Measurements from ENCODE around the gene MLF2.

The MLF2 gene

DNA sequence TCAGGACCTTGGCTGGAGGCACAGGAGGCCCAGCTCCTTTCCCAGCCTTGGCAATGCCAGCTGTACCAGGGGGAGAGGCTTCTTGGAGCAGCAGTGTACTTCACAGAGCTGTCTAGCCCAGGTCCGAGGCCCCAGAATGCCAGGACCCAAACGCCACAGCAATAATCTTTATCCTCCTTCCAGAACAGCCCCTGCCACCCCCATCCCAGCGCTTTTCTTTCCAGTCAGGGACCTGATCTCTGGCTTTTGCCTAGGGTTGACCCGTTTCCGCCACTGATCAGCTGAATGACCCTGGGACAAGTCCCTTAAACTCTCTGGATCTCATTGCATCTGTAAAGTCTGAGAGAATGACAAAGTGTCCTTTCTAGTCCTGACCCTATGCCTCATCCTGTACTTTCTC is 24.4 kb upstream of the MLF2 start:
- DNase-seq, result no peak

DNA sequence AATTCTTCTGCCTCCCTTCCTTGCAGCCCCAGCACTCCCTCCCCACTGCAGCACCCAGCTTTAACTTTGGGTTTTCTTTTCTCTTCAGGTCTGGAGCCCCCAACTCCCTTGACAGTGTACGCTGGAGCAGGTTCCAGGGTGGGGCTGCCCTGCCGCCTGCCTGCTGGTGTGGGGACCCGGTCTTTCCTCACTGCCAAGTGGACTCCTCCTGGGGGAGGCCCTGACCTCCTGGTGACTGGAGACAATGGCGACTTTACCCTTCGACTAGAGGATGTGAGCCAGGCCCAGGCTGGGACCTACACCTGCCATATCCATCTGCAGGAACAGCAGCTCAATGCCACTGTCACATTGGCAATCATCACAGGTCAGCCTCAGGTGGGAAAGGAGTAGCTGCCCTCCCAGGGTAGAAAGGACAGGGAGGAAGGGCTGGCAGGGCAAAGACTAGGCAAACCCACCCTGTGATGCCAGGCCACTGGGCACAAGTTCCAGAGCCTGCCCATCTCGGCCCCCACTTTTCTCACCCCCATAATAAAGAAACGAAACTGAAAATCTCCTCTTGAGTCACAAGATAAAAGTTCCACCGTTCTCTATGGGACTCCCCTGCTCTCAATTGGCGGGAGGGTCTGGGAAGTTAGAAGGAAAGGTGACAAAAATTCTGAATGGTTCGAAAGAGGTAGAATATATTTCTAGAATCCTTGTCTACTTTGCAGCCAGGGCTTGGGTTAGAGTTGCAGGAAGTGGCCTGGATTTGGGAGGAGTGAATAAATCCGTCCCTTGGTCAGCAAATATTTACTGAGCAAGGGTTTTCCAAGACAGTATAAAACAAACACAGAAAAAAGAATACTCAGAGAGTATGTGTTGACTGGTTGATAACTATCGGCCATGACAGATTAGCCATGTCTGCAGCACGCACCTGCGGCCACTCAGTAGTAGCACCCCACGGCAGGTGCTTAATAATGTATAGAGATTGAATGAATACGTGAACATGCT is 22.5 kb upstream of the MLF2 start:
- DNase-seq, result no peak

DNA sequence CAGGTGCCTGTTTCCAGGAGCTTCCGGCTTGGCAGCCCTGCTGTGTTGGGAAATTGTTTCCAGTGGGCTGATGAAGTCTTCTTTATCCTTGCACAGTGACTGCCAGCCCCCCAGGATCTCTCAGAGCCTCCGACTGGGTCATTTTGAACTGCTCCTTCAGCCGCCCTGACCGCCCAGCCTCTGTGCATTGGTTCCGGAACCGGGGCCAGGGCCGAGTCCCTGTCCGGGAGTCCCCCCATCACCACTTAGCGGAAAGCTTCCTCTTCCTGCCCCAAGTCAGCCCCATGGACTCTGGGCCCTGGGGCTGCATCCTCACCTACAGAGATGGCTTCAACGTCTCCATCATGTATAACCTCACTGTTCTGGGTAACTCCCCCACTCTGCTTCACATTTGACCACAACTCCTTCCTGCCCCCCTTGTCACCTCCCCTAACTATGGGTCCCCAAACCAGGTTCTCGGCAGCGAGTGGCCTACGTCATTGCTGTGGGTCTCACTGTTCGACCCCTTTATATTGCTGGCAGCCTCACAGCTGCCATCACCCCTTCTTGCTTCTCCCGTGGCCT is 21.6 kb upstream of the MLF2 start:
- no peak for DNase-seq

DNA sequence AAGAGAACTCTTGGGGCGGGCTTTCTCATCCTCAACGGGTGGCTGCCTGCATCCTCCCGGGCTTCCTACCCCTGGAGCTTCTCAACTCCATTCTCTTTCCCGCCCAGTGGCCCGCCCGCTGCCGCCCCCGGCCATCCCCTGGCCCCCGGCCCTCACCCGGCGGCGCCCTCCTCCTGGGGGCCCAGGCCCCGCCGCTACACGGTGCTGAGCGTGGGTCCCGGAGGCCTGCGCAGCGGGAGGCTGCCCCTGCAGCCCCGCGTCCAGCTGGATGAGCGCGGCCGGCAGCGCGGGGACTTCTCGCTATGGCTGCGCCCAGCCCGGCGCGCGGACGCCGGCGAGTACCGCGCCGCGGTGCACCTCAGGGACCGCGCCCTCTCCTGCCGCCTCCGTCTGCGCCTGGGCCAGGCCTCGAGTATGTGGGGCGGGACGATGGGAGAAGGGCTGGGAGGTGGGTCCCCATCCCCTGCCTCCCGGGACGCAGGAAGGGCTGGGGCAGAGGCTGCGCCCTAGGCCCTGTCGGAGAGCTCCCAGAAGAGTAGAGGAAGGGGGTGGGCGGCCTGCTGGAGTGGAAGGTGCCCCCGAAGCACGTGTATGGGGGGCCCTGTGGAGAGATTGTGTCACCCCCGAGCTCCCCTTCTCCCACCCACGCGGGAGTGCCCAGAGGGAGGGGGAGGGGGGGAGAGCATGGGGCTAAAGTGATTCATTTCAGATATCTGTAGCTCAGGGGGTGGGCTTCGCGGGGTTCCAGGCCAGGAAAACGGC is 20.8 kb upstream of the MLF2 start:
- peak; percentile 4 for DNase-seq

DNA sequence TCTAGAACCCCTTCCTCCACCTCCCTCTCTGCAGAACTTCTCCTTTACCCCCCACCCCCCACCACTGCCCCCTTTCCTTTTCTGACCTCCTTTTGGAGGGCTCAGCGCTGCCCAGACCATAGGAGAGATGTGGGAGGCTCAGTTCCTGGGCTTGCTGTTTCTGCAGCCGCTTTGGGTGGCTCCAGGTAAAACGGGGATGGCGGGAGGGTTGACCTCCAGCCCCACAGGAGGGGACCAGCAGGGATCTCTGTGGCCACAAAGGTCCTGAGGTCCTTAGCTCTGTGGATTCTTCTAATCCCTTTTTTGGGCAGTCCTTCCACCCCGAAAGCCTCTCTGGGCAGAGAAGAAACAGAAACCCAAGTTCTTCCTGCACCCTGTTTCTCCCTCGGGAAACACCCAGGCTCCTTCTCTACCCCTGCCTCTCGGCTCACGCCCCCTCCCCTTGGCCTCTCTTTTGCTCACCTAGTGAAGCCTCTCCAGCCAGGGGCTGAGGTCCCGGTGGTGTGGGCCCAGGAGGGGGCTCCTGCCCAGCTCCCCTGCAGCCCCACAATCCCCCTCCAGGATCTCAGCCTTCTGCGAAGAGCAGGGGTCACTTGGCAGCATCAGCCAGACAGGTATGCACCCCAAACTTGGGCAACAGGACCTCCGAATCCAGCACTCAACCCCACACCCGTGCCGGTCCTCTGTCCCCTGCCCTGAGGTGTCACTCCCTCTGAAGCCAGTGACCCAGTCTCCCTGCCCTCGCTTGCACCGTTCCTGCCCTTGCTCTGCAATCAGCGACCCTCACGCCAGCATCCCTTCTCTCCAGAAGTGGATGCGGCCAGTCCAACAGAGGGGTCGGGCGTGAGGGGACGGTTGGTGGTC is 20.0 kb upstream of the MLF2 start:
- DNase-seq, result no peak

DNA sequence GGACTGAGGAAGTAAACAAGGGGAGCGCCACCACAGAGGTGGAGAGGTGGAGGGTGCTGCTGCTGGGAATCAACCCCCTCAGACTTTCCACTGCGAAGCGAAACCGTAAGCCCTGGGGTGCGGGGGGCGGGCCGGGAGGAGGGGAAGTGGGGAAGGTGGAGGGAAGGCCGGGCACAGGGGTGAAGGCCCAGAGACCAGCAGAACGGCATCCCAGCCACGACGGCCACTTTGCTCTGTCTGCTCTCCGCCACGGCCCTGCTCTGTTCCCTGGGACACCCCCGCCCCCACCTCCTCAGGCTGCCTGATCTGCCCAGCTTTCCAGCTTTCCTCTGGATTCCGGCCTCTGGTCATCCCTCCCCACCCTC is 19.4 kb upstream of the MLF2 start, which contains the start of gene LAG3:
LAG3 (plus strand) TSS at position 190 of the 365 bp plus-strand sequence. CDS start 333 bp downstream, outside the sequence.
- no peak for DNase-seq

DNA sequence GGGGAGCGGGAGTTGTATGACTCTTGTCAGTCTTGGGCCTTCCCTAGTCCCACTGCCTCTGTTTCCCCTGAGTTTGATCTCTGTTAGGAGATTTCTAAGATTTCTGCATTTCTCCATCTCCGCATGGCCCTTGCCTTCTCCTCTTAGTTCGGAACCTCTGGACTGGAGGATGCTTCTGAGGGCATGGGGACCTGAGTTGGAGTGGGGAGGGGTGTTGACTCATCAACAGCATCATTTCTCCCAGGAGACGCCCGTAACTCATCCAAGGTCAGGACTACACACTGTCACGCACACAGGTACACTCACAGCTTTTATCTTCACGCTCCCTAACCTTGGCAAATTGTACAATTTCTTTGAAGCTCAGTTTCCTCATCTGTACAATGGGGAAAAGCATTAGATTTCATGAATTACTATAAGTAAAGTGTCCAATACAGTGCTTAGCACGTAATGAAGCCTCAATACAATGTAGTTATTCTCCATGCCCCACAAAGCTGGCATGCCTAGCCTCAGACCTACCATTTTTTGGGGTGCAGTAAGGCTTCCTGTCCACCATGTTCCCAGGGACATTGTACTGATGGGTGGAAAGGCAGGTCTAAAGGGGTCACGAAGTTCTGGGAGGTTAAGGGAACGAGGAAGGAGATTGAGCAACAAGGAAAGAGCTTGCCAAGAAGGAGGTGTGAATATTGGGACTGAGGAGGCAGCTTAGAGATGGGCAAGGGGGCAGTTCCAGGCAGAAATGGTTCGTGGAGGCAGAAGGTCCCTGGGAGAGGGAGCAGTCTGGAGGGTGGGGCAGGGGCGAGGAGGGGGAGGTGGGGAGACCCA is 18.8 kb upstream of the MLF2 start:
- no peak for DNase-seq

DNA sequence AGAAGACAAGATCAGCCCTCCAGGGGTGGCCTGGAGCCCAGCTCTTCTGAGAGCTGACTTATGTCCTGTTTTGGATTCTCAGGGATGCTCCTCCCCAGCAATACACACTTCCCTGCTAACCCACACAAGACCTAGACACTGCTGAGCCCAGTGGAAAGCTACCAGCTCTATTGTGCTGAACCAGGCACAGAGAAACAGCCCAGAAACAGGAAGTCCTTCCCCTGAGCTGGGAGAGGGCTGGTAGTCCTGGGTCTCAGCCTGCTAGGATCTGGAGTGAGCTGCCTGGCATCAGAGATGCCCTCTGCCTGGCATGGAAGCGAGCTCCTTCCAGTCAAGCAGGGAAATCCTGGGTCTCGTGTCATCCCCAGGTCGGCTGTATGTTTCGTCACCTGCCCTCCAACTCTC is 18.2 kb upstream of the MLF2 start:
- no peak for DNase-seq

DNA sequence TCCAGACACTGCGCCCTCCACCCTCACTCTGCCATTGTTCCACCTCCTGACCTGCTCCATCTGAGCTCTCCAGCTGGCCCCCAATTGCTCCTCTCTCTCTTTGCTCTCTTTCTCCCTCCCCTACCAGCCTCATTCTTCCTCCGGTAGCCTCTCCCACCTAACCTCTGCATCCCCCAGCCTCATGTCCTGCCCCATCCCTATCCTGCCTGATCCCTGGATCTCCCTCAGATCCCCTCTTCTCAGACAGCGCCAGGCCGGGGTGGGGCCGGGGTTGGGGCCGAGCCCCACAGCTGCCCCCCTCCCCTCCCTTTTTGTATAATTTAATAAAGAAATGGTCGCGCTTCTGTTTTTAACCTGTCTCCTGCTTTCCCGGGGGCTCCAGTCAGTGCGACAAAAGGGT is 17.7 kb upstream of the MLF2 start:
- no peak for DNase-seq

DNA sequence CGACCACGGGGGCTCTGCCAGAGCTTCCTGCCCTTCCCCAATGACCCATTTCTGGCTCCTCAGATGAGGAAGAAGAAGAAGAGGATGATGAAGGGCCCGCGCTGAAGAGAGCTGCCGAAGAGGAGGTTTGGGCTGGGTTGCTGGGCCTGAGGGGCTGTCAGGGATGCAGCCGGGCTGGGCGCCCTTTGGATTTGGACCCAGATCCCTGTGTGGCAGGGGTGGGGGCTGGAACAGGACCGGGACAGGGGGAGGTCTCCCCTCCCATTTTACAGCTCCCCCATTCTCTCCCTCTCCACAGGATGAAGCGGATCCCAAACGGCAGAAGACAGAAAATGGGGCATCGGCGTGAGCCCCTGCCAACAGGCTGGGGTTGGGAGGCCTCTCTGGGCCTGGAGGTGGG is 17.2 kb upstream of the MLF2 start:
- DNase-seq, result no peak

DNA sequence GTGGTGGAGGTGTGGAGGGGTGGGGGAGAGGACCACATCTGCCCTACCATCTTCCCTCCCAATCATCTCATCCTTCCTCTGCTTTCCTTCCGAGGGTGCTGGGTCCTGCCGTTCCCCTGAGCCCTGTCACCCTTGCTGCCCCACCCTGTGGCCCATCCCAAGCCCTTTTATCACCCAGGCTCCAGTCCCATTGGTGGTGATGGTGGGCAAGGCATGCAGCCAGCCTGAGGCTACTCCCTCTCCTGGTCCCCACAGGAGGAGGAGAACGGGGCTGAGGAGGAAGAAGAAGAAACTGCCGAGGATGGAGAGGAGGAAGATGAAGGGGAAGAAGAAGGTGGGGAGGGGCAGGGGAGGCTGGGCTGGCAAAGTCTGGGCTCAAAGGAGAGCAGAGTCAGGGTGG is 16.7 kb upstream of the MLF2 start:
- DNase-seq, result no peak

DNA sequence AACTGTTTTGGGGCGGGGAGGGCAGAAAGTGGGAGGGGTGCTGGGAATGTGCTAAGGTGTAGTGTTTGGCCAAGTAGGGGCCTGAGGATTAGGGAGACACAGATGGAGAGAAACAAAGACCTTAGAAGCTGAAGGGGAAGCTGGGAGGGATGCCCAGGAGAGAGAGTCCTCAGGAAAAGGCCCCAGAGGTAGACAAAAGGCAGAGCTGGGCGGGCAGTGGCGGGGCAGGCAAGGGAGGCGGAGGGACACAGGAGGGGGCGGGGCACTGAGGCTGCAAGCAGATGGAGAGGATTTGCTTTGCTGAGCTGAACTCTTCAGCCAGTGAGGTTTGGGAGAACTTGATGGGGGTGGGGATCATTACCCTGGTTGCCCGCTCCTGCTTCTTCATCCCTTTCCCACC is 16.0 kb upstream of the MLF2 start:
- peak; percentile 2 for DNase-seq

DNA sequence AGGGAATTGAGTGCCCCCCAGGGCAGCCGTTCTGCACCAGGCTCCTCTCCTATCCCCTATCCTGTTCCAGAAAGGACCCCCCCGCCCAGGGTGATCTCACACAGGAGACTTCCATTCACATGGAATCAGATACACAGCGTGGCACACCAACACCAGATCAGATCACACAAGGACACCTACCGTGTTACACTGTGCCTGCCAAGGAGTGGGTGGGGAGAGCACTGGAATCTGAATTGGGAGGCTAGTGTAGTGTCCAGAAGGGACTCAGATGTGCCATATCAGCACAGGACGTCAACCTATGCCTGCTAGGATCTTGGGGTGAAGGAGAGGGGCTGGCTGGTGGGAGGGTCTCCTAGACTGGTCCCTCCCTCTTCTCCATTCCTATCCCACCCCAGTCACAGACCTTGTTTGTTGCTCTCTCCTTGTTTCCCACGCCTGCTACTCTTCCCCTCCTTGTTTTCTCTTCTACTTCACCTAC is 15.5 kb upstream of the MLF2 start:
- no peak for DNase-seq

DNA sequence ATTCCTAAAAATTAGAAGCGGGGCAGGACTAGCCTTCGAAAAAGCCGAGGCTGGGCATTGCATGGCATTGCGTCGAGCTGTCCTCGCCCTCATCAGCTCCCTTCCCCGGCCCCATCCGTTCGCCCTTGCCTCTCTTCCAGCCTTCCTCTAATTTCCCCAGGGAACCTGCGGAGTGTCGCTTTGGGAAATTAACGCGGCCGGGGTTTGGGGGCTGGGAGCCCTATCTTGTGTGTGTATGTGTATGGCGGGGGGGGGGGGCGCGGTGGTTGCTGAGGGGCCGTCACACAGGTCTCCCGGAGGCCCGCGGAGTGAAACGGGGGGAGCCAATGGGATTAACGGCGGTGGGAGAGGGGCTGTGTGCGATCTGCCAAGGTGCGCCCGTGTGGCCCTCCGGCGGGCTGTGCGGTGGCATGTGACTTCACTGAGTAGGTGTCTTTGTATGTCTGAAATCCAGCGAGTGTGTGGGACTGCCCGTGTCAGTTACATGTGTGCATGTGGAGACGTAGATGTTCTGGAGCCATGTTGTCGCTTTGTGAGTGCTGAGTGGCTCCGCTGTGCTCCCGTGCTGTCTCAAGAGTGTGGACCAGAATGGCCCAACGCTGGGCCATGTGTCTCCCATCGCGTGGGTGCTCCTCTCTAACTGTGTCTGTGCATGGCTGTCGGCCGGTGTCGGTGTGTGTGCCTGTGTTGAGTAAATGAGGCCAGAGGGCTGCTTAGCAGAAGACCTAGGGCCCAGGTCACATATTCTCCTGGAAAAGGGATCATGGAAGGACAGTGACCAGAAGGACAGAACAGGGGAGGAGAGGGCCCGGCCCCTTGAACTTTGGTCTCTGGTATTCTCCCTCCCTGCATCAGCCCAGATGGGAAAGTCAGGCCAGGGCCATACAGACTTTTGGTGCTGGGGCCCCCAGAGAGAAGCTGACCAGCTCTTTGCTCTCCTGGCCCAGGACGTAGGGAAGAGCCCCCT is 14.7 kb upstream of the MLF2 start:
- peak; percentile 37 for DNase-seq

DNA sequence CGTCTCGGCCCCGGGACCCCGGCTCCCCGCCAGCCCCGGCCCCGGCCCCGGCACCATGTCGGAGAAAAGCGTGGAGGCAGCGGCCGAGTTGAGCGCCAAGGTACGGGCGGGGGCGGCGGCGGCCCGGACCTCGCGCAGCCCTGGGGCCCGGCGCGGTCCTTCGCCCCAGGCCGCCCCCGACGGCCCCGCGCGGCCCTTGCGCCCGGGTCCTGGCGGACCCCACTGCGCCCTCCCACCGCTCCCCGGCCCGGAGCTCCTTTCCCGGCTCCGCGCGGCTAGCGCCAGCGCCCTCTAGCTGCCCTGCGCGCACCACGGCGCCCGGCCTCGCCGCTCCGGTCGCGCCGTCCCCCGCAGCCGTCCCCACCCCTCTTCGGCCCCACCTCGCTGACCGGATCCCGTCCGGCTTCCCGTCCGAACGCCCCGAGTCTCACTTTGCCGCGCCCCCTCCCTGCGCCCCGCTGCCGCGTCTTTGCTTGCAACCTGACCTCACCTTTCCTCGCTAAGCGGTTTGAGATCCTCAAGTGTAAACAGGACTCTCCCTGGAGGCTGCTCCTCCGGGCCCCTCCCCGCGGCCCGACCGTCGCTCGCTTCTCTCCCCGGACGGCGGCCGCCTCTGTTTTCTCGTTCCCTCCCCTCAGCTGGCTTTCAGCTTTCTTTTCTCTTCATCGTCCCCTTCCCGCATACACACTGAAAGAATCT is 13.9 kb upstream of the MLF2 start:
- DNase-seq, result peak; percentile 23

DNA sequence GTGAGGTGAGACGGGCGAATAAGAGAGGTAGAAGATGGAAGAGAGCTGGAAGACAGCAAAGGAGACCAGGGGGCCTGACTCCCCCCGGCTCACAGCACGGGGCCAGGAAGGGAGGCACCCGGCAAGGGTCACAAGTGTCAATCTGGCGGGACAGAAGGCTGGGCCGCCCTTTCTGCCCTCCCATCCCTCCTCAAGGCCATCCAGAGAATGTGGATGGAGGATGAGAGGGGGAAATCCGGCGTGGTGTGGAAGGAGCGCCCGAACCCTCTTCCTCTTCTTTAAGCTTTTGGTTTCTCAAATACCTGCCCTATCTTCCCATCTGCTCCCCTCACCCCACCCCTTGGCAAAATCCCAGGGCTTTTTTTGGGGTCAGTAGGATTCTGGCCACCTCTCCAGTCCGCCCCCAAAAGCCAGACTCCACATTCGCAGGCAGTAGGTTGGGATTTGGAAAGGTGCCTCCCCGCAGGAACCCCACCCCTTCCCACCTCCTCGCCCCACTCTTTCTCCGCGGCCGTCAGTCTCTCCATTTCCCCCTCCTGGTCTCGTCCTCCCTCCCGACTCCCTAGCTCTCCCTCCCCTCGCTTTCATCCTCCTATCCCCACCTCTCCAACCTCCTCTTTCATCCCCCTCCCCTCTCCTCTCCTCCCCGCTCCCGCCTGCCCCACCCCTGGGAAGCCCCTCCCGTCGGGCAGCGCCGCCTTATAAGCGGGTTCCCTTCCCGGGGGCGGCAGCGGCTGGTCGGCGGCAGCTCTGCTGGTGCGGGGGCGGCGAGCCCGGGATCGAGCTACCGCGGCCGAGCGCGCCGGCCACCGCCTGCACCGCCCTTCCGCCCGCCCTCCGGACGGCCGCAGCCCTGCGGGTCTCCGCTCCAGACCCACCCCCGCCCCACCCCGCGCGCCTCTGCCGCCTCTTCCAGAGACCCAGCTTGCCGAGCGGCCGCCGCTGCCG is 13.0 kb upstream of the MLF2 start, which contains the start of gene PTMS:
PTMS (plus strand) TSS at position 730 of the 948 bp plus-strand sequence. CDS start 343 bp downstream, outside the sequence.
- peak; percentile 78 for DNase-seq

DNA sequence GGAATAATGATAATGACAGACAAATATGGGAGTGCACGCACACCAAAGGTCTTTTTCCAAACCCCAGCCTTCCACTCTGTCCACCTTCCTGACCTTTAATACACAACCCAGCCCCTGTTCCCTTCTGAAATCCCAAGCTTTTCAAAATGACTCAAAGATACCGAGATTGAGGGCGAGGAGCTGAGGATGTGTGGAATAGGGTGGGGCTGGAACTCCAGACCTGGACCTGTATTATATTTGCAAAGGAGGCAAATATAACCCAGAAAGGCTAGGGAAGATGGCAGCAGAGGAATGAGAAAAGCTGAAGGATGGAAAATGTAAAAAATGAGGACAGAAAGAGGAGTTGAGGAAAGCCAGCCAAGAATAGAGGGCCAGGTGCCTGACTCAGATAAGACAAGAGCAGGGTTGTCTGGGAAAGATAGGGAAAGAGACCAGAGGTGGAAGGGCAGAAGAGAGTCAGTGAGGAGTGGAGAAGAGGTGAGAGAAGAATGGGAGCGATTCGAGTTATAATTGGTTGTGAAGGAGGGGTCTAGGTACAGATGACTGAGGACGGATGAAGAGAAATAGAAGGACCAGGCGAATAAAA is 12.2 kb upstream of the MLF2 start:
- peak; percentile 13 for DNase-seq

Measured in NCI-H526 treated with DMSO at 0.1 percent for 48 hours (cell line).